ENCODE data around the gene NR3C2.

GRCh38 chr4:148077581-148077980 lies 364.6 kb downstream of the NR3C2 start:
- TF ChIP-seq CTCF (IDR thresholded peaks at IDR 0.05) (no peak), POLR2A (IDR thresholded peaks at IDR 0.05) (no peak)

All from adrenal gland (tissue), 5 donors.